Panc1 (cell line): ENCODE results near the gene EML5. TPM values are rescaled to one million over a fixed set of nuclear protein-coding genes. Genes with fewer than 3 reads are reported as not detected.

ENCODE experiments used
- ATAC-seq: fragments of 200-7000 bp; cut with Tn5 transposase; 2 replicates; pipeline ENCODE4 v1.9.1; 2020; ENCODE audit warnings: mild to moderate bottlenecking, moderate library complexity
- BruUV-seq: library from RNA; stranded (reverse); fragments of 400-500 nt; replicated peaks from 2 replicates; lab custom pipeline; 2021; lab: Mats Ljungman, UMichigan
- CTCF ChIA-PET: fragments of 300-600 bp; sonication (Branson Sonifier 250); formaldehyde crosslinking; loops from one replicate; lab custom pipeline; 2022; ENCODE audit warnings: antibody characterized with exemption; lab: Charles Lee
- POLR2A ChIA-PET: fragments of 300-600 bp; sonication (Branson Sonifier 250); formaldehyde crosslinking; loops from one replicate; lab custom pipeline; 2022; ENCODE audit warnings: antibody characterized with exemption; lab: Charles Lee
- DNase-seq: peaks from one replicate; pipeline ENCODE4 v3.0.0-alpha.2; 2010; ENCODE audit warnings: low read depth, low spot score
- H3K27ac ChIP-seq: 2 replicates; pipeline ENCODE4 v1.5.1; 2011; ENCODE audit warnings: mild to moderate bottlenecking, low read length, inconsistent platforms
- H3K27me3 ChIP-seq: fragments of 200-500 bp; sonication (Bioruptor generic); 2 replicates; pipeline ENCODE4 v1.6.0; 2014; ENCODE audit warnings: low read length, inconsistent platforms; ENCODE audit not compliant: control insufficient read depth, insufficient read depth
- H3K36me3 ChIP-seq: fragments of 200-500 bp; sonication (Bioruptor generic); 2 replicates; pipeline ENCODE4 v1.5.1; 2014; ENCODE audit warnings: inconsistent platforms, mild to moderate bottlenecking, low read length, moderate library complexity; ENCODE audit not compliant: control insufficient read depth, insufficient read depth
- H3K4me1 ChIP-seq: 2 replicates; pipeline ENCODE4 v1.5.1; 2011; ENCODE audit warnings: inconsistent platforms, mild to moderate bottlenecking, low read length, moderate library complexity; ENCODE audit not compliant: control insufficient read depth, insufficient read depth
- H3K4me3 ChIP-seq, 2 experiments: 2 replicates each; pipeline ENCODE4 v1.5.1; 2011 to 2012; ENCODE audit warnings: low read depth in 2 of 2, low read length in 2 of 2, mild to moderate bottlenecking in 2 of 2, inconsistent platforms in 1 of 2, moderate library complexity in 1 of 2
- H3K9me3 ChIP-seq: fragments of 200-500 bp; sonication (Bioruptor generic); 2 replicates; pipeline ENCODE4 v1.5.1; 2014; ENCODE audit warnings: low read depth, mild to moderate bottlenecking, inconsistent platforms, low read length, moderate library complexity; ENCODE audit not compliant: control insufficient read depth, insufficient read depth
- POLR2AphosphoS5 ChIP-seq: IDR thresholded peaks from 2 replicates; pipeline ENCODE4 v1.6.1; 2012; ENCODE audit warnings: mild to moderate bottlenecking, low read depth, low read length, moderate library complexity
- SIN3A ChIP-seq: IDR thresholded peaks from 2 replicates; pipeline ENCODE4 v1.6.1; 2012; ENCODE audit warnings: low read depth, mild to moderate bottlenecking, low read length, moderate library complexity, borderline replicate concordance; ENCODE audit not compliant: insufficient read depth
- TCF7L2 ChIP-seq: IDR thresholded peaks from 2 replicates; pipeline ENCODE4 v1.6.1; 2011; ENCODE audit warnings: mild to moderate bottlenecking, low read depth, low read length, inconsistent platforms
- in situ Hi-C: cut with HindIII; loops from 2 replicates; pipeline ENCODE4 v1.10.0; 2016; ENCODE audit warnings: low sequenced_read_pairs, low pct_unique_long_range_greater_than_20kb
- intact Hi-C: fragments of 100-400 bp; cut with micrococcal nuclease; formaldehyde crosslinking; loops from one replicate; pipeline ENCODE4 v1.10.0; 2022; ENCODE audit not compliant: unreplicated experiment
- total RNA-seq: library from RNA; stranded (reverse); gene quantifications from one replicate; pipeline ENCODE4 v1.2.1, GENCODE V29; 2021; ENCODE audit not compliant: unreplicated experiment
- TF ChIP-seq, protein P1 (sequence below), 2 experiments: IDR thresholded peaks; 2 replicates each; pipeline ENCODE4 v1.6.1; 2011 to 2012; ENCODE audit warnings: low read depth in 2 of 2, control low read depth in 1 of 2, low read length in 1 of 2, mild to moderate bottlenecking in 1 of 2, moderate library complexity in 1 of 2; ENCODE audit not compliant: insufficient read depth in 1 of 2
- TF ChIP-seq, protein P2 (sequence below): fragments of 450-650 bp; IDR thresholded peaks from 2 replicates; pipeline ENCODE4 v1.5.1; 2017; ENCODE audit warnings: mild to moderate bottlenecking

EML5 gene
- total RNA-seq, 1 experiment from 2014 or later: 0.10 TPM

DNA sequence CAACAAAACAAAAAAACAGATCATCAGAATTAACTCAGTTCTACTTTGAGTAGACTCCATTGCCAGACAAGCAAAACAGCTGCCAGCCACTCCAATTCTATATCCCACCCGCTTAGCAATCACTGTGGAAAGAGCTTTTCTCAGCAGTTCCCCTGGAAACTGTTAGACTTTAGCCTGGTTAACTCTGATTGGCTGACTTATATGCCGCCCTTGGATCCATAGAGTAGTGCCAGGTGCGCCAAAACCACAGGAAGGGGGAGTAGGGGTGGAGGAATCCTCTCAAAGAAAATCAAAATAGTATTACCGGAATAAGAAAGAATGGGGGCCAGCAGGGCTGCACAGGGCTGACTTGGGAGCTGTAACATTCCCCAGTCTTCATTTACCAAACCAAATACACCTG lies 5.4 kb upstream of the EML5 start:
- in situ Hi-C loops: no loop called here
- BruUV-seq: no TSS peak
- ATAC-seq (no peak), DNase-seq (no peak)
- TF ChIP-seq SIN3A: no peak
- TF ChIP-seq POLR2AphosphoS5: no peak
- TF ChIP-seq, protein P1, sequence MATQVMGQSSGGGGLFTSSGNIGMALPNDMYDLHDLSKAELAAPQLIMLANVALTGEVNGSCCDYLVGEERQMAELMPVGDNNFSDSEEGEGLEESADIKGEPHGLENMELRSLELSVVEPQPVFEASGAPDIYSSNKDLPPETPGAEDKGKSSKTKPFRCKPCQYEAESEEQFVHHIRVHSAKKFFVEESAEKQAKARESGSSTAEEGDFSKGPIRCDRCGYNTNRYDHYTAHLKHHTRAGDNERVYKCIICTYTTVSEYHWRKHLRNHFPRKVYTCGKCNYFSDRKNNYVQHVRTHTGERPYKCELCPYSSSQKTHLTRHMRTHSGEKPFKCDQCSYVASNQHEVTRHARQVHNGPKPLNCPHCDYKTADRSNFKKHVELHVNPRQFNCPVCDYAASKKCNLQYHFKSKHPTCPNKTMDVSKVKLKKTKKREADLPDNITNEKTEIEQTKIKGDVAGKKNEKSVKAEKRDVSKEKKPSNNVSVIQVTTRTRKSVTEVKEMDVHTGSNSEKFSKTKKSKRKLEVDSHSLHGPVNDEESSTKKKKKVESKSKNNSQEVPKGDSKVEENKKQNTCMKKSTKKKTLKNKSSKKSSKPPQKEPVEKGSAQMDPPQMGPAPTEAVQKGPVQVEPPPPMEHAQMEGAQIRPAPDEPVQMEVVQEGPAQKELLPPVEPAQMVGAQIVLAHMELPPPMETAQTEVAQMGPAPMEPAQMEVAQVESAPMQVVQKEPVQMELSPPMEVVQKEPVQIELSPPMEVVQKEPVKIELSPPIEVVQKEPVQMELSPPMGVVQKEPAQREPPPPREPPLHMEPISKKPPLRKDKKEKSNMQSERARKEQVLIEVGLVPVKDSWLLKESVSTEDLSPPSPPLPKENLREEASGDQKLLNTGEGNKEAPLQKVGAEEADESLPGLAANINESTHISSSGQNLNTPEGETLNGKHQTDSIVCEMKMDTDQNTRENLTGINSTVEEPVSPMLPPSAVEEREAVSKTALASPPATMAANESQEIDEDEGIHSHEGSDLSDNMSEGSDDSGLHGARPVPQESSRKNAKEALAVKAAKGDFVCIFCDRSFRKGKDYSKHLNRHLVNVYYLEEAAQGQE (IDR thresholded peaks at IDR 0.05; ENCODE audit: insufficient read depth in 1 of 2, low read depth in 2 of 2, low read length in 1 of 2): no peak
- TF ChIP-seq TCF7L2: no peak
- TF ChIP-seq, protein P2, sequence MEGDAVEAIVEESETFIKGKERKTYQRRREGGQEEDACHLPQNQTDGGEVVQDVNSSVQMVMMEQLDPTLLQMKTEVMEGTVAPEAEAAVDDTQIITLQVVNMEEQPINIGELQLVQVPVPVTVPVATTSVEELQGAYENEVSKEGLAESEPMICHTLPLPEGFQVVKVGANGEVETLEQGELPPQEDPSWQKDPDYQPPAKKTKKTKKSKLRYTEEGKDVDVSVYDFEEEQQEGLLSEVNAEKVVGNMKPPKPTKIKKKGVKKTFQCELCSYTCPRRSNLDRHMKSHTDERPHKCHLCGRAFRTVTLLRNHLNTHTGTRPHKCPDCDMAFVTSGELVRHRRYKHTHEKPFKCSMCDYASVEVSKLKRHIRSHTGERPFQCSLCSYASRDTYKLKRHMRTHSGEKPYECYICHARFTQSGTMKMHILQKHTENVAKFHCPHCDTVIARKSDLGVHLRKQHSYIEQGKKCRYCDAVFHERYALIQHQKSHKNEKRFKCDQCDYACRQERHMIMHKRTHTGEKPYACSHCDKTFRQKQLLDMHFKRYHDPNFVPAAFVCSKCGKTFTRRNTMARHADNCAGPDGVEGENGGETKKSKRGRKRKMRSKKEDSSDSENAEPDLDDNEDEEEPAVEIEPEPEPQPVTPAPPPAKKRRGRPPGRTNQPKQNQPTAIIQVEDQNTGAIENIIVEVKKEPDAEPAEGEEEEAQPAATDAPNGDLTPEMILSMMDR: no peak
- Histone ChIP-seq H3K9me3 (no peaks in the 10 kb centered on the region), H3K4me3 (no peak overlapping the region), H3K27me3 (no peaks in the 10 kb centered on the region; the same call in 1 of the 2 replicates), H3K4me1 (no peaks in the 10 kb centered on the region), H3K27ac (no peak overlapping the region), H3K36me3 (no peaks in the 10 kb centered on the region)
- intact Hi-C loops: no loop called here
- POLR2A ChIA-PET: no interaction called here
- CTCF ChIA-PET: no interaction called here

DNA sequence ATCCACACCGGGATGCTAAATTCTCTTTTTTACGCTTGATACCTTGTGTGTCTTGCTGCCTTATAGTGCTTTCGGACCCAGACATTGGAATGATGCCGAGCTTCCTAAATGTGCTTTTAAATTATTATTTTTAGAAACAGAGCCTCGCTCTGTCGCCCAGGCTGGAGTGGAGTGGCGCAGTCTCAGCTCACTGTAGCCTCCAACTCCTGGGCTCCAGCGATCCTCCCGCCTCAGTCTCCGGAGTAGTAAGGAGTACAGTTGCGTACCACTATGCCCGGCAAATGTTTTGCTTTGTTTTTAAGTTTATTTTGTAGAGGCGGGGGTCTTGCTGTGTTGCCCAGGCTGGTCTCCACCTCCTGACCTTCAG lies 489 bp upstream of the EML5 start:
- ChIA-PET POLR2A (no interaction called here), CTCF (no interaction called here)
- ATAC-seq (peak; percentile 32; the same call in 1 of the 2 replicates), DNase-seq (no peak)
- no peak overlapping the region for H3K27ac ChIP-seq
- no TSS peak for BruUV-seq
- peaks cover 13% of the 10 kb centered on the region for H3K27me3 ChIP-seq
- H3K4me3 ChIP-seq: peak overlapping the region; percentile 48 to 51
- no peaks in the 10 kb centered on the region for H3K4me1 ChIP-seq
- no peak for TF ChIP-seq POLR2AphosphoS5
- TF ChIP-seq, protein P1 (IDR thresholded peaks at IDR 0.05; ENCODE audit: insufficient read depth in 1 of 2, low read depth in 2 of 2, low read length in 1 of 2): no peak
- TF ChIP-seq SIN3A: no peak
- no peak for TF ChIP-seq TCF7L2
- TF ChIP-seq, protein P2: no peak
- no peaks in the 10 kb centered on the region for H3K9me3 ChIP-seq
- intact Hi-C loops (no loop called here), in situ Hi-C loops (no loop called here)
- H3K36me3 ChIP-seq: no peaks in the 10 kb centered on the region
